Endodermal cell (in vitro differentiated cells): ENCODE data around the gene SLC9B2. TPM values are rescaled to one million over a fixed set of nuclear protein-coding genes. Genes with fewer than 3 reads are reported as not detected.

Experiments used
- DNase-seq: peaks from one replicate; pipeline ENCODE4 v3.0.0-alpha.2; 2017
- H3K27ac ChIP-seq: 2 replicates; pipeline ENCODE4 v1.5.1; 2013; ENCODE audit warnings: mild to moderate bottlenecking, low read depth, low read length, moderate library complexity
- H3K27me3 ChIP-seq: 2 replicates; pipeline ENCODE4 v1.6.1; 2013; ENCODE audit warnings: mild to moderate bottlenecking, low read length, moderate library complexity; ENCODE audit not compliant: insufficient read depth, control insufficient read depth, poor library complexity, severe bottlenecking
- H3K36me3 ChIP-seq: 2 replicates; pipeline ENCODE4 v1.7.0; 2013; ENCODE audit warnings: mild to moderate bottlenecking, low read length, moderate library complexity; ENCODE audit not compliant: control insufficient read depth, insufficient read depth
- H3K4me1 ChIP-seq: one replicate; pipeline ENCODE4 v1.7.0; 2013; ENCODE audit warnings: low read length; ENCODE audit not compliant: control insufficient read depth, insufficient read depth
- H3K4me3 ChIP-seq: 2 replicates; pipeline ENCODE4 v1.5.1; 2013; ENCODE audit warnings: mild to moderate bottlenecking, low read length, moderate library complexity
- H3K9ac ChIP-seq: 2 replicates; pipeline ENCODE4 v1.6.1; 2013; ENCODE audit warnings: mild to moderate bottlenecking, low read length, moderate library complexity; ENCODE audit not compliant: poor library complexity, severe bottlenecking; ENCODE audit errors: extremely low read depth
- H3K9me3 ChIP-seq: 2 replicates; pipeline ENCODE4 v1.6.1; 2013; ENCODE audit warnings: mild to moderate bottlenecking, low read length, moderate library complexity; ENCODE audit not compliant: control insufficient read depth
- H3K27ac Mint-ChIP-seq: 2 replicates; pipeline ENCODE4 v1.8.0; 2020; ENCODE audit warnings: mixed read lengths
- H3K27me3 Mint-ChIP-seq: 2 replicates; pipeline ENCODE4 v1.8.0; 2021; ENCODE audit warnings: mild to moderate bottlenecking, mixed read lengths; ENCODE audit not compliant: insufficient read depth
- H3K36me3 Mint-ChIP-seq: 2 replicates; pipeline ENCODE4 v1.8.0; 2020; ENCODE audit warnings: low read depth, mixed read lengths
- H3K4me1 Mint-ChIP-seq: 2 replicates; pipeline ENCODE4 v1.8.0; 2020; ENCODE audit warnings: mixed read lengths
- H3K4me3 Mint-ChIP-seq: 2 replicates; pipeline ENCODE4 v1.8.0; 2020; ENCODE audit warnings: mild to moderate bottlenecking, moderate library complexity, mixed read lengths
- H3K9me3 Mint-ChIP-seq: 2 replicates; pipeline ENCODE4 v1.8.0; 2020; ENCODE audit warnings: mild to moderate bottlenecking, mixed read lengths
- WGBS, 2 experiments: methylation state at CpG; one replicate each; pipeline versions ENCODE4 v1.1.5 to v1.1.7; 2013; ENCODE audit warnings: missing lambda C conversion rate in 2 of 2, mixed read lengths in 1 of 2; ENCODE audit not compliant: insufficient coverage in 1 of 2, insufficient read length in 1 of 2; 5-methylcytosine and 5-hydroxymethylcytosine counted together
- total RNA-seq, 2 donors: library from RNA; stranded (reverse); fragmentation: NEBNext Ultra II Directional in 1 of 2; extraction: Animal tissue kit (Norgen Biotek cat#: 25700) in 1 of 2; gene quantifications; 2 replicates in 1 of 2; 3 replicates in 1 of 2; pipeline ENCODE4 v1.2.1, GENCODE V29; 2021
- TF ChIP-seq, protein P1 (sequence below): fragments of 200-600 bp; sonication (generic); conservative IDR thresholded peaks from 2 replicates; pipeline ENCODE4 v1.5.0; 2021; ENCODE audit warnings: antibody characterized with exemption, mild to moderate bottlenecking

The SLC9B2 gene
- total RNA-seq, 2 donors from 2014 or later, result 8.2 to 11.3 TPM

DNA sequence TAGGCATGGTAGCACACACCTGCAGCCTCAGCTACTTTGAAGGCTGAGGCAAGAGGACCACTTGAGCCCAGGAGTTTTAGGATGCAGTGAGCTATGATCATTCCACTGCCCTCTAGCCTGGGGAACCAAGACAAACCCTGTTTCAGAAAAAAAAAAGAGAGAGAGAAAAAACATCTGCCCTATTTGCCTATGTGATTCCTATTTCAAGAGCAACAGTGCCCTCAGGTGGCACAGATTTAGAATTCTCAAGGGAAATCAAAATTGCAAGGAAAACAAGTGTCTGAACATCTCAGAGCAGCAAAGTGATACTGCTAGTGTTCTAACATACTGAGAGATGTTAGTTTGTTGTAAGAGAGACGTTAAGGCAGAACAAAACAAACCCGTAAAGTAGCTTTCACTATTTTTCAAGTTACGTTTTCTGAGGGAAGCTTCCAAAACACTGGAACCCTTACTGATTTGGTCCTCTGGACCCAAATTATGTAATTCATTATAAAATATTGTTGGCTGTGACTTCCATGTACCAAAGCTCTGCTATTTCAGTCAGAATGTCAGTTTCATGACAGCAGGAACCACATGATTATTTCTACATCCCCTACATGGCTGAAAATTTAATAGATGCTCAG is 15.2 kb upstream of the SLC9B2 start:
- Histone ChIP-seq H3K4me1 (peaks cover 4% of the 10 kb centered on the region), H3K9ac (no peak overlapping the region), H3K4me3 (no peak overlapping the region), H3K27me3 (no peaks in the 10 kb centered on the region), H3K27ac (no peak overlapping the region), H3K9me3 (no peaks in the 10 kb centered on the region), H3K36me3 (peaks cover 26% of the 10 kb centered on the region)
- no peaks in the 10 kb centered on the region for H3K27me3 Mint-ChIP-seq
- peaks cover 11% of the 10 kb centered on the region for H3K36me3 Mint-ChIP-seq
- no peak overlapping the region for H3K27ac Mint-ChIP-seq
- H3K4me3 Mint-ChIP-seq, result no peak overlapping the region
- no peaks in the 10 kb centered on the region for H3K9me3 Mint-ChIP-seq
- WGBS, 2 experiments, result 77 to 90% methylated on average over 2 to 3 of the region's 3 CpGs
- peaks cover 2% of the 10 kb centered on the region for H3K4me1 Mint-ChIP-seq
- TF ChIP-seq, protein P1, sequence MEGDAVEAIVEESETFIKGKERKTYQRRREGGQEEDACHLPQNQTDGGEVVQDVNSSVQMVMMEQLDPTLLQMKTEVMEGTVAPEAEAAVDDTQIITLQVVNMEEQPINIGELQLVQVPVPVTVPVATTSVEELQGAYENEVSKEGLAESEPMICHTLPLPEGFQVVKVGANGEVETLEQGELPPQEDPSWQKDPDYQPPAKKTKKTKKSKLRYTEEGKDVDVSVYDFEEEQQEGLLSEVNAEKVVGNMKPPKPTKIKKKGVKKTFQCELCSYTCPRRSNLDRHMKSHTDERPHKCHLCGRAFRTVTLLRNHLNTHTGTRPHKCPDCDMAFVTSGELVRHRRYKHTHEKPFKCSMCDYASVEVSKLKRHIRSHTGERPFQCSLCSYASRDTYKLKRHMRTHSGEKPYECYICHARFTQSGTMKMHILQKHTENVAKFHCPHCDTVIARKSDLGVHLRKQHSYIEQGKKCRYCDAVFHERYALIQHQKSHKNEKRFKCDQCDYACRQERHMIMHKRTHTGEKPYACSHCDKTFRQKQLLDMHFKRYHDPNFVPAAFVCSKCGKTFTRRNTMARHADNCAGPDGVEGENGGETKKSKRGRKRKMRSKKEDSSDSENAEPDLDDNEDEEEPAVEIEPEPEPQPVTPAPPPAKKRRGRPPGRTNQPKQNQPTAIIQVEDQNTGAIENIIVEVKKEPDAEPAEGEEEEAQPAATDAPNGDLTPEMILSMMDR, result peak; percentile 83
- peak; percentile 69 for DNase-seq

DNA sequence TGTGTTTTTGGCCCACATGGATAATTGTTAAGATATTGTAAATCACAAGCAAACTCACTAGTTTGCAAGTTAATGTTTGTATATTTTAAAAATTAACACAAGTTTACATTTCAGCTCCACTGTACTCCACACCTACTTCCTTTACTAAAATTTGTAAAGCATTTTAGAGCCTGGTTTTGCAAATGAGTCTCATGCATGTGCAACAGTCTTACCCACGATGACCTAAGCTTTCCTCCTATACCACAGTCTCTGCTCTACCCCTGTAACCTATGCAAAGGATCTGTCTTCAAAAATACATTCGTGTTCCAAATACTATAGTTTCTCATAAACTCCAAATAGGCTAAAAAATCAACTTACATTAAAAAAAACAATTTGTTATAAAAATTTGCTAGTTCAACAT is 12.9 kb upstream of the SLC9B2 start:
- Histone ChIP-seq H3K4me1 (no peaks in the 10 kb centered on the region), H3K27me3 (no peaks in the 10 kb centered on the region), H3K9me3 (no peaks in the 10 kb centered on the region), H3K9ac (no peak overlapping the region), H3K36me3 (peaks cover 40% of the 10 kb centered on the region), H3K4me3 (no peak overlapping the region), H3K27ac (no peak overlapping the region)
- H3K27me3 Mint-ChIP-seq, result no peaks in the 10 kb centered on the region
- no peak overlapping the region for H3K4me3 Mint-ChIP-seq
- peaks cover 15% of the 10 kb centered on the region for H3K36me3 Mint-ChIP-seq
- no peak overlapping the region for H3K27ac Mint-ChIP-seq
- 77 to 90% methylated on average over 2 of the region's 2 CpGs for WGBS, 2 experiments
- H3K4me1 Mint-ChIP-seq, result no peaks in the 10 kb centered on the region
- no peak for DNase-seq
- no peaks in the 10 kb centered on the region for H3K9me3 Mint-ChIP-seq
- TF ChIP-seq, protein P1, result no peak

DNA sequence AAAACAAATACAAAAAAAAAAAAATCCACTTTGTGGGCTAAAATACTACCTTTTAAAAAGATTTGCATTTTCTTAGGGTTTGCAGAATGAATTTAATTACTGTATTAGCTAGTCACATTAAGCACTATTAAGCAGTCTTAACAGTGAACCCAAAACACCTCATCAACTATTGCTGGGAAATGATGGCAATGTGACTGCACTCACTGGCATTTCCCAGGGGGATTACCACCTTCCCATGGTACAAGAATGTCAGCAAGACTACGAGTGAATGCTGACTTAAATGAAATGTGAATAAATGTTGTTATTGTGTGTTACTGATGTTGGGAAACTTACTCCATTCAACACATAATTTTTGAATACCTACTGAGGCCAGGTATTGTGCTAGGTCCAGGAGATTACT is 10.0 kb upstream of the SLC9B2 start:
- no peaks in the 10 kb centered on the region for H3K27me3 ChIP-seq
- no peak overlapping the region for H3K4me3 ChIP-seq
- Mint-ChIP-seq H3K27me3 (no peaks in the 10 kb centered on the region), H3K36me3 (peaks cover 21% of the 10 kb centered on the region), H3K27ac (peak overlapping the region; percentile 22), H3K4me1 (no peaks in the 10 kb centered on the region), H3K4me3 (no peak overlapping the region), H3K9me3 (no peaks in the 10 kb centered on the region)
- H3K4me1 ChIP-seq, result no peaks in the 10 kb centered on the region
- 100% methylated on average over 1 of the region's 1 CpG; no CpG with 5 or more reads in 1 of the 2 experiments for WGBS, 2 experiments
- DNase-seq, result no peak
- peaks cover 35% of the 10 kb centered on the region for H3K36me3 ChIP-seq
- H3K9ac ChIP-seq, result no peak overlapping the region
- TF ChIP-seq, protein P1, result no peak
- no peaks in the 10 kb centered on the region for H3K9me3 ChIP-seq
- no peak overlapping the region for H3K27ac ChIP-seq
